Forelimb muscle (tissue), 1 donor: ENCODE measurements around the gene POLR3B. TPM values are rescaled to one million over a fixed set of nuclear protein-coding genes. Genes with fewer than 3 reads are reported as not detected.
"Not testable (repeated sequence)": the region's sequence is repeated elsewhere in the genome, so short reads cannot be mapped to it uniquely, and the experiment has no call there.

Experiments used
- DNase-seq: peaks from one replicate; pipeline ENCODE4 v3.0.0-alpha.2; 2013; ENCODE audit warnings: low read depth
- polyA plus RNA-seq: library from polyadenylated mRNA; unstranded; fragments of 120-200 nt; gene quantifications from one replicate; pipeline ENCODE4 v1.2.1, GENCODE V29; 2013; ENCODE audit not compliant: insufficient read length

POLR3B gene
- polyA plus RNA-seq, 1 donor: 11.4 TPM

DNA sequence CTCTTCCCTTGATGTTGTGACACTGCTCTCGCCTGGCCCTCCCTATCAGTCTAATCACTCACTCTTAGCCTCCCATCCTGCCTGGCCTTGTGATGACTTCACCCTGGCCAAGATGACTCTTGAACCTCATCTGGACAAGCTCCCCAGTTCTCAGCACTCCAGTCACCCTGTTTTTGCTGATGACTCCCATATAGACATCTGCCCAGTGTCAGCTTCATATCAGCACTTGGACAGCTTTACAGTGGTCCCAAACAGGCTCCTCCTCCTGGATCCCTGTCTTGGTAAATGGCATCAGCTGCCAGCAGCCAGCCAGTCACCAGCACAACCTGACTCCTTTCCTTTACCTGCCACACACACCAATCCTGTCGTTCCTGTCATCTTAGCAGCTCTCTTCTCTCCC, 104.2 kb downstream of the POLR3B start:
- no peak for DNase-seq

DNA sequence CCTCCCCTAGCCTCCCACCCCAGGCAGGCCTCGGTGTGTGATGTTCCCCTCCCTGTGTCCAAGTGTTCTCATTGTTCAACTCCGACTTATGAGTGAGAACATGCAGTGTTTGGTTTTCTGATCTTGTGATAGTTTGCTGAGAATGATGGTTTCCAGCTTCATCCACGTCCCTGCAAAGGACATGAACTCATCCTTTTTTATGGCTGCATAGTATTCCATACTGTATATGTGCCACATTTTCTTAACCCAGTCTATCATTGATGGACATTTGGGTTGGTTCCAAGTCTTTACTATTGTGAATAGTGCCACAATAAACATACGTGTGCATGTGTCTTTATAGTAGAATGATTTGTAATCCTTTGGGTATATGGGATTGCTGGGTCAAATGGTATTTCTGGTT, 108.1 kb downstream of the POLR3B start:
- not testable (repeated sequence) for DNase-seq

DNA sequence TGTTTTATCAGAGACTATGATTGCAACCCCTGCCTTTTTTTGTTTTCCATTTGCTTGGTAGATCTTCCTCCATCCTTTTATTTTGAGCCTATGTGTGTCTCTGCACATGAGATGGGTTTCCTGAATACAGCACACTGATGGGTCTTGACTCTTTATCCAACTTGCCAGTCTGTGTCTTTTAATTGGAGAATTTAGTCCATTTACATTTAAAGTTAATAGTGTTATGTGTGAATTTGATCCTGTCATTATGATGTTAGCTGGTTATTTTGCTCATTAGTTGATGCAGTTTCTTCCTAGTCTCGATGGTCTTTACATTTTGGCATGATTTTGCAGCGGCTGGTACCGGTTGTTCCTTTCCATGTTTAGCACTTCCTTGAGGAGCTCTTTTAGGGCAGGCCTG, 118.1 kb downstream of the POLR3B start:
- not testable (repeated sequence) for DNase-seq

DNA sequence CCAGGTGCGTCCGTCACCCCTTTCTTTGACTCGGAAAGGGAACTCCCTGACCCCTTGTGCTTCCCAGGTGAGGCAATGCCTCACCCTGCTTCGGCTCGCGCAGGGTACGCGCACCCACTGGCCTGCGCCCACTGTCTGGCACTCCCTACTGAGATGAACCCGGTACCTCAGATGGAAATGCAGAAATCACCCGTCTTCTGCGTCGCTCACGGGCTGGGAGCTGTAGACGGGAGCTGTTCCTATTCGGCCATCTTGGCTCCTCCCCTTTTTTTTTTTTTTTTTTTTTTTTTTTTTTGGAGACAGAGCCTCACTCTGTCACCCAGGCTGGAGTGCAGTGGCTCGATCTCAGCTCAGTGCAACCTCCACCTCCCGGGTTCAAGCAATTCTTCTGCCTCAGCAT, 120.1 kb downstream of the POLR3B start:
- DNase-seq: not testable (repeated sequence)

DNA sequence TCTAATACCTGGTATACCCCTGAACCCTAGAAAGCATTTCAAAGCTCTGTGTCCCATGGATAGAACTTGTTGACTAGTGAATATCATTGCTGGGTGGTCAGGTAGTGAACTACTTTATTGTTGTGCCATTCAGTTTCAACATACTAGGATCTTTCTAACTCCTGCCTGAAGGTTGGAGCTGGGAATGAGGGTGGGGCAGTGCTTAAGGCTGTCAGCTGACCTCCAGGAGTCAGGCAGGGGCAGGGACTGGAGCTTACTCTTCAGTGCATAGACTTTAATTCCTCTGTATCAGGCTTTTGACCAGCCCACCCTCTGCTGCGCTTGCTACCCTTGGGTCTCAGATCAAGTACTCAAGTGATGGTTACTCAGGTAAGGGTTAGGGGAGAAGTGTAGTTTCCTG, 122.7 kb downstream of the POLR3B start:
- no peak for DNase-seq

DNA sequence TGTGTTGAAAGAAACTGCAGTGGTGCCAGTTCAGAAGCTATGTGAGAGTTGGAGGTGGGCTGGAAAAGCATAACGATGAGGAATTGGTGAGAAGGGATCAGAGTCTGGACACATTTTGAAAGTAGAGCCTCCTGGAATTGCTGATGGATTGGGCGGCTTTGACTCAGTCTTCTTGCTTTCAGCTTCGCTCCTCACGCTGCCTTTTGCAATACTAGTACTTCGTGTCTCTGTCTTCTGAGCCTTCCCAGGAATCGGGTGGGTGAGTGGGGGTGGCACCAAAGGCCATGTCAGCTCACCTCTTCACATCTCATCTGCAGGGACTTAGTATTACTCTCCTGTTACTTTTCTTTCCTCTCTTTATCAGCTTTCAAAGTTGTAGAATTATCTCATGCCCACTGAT, 123.7 kb downstream of the POLR3B start:
- DNase-seq: no peak

DNA sequence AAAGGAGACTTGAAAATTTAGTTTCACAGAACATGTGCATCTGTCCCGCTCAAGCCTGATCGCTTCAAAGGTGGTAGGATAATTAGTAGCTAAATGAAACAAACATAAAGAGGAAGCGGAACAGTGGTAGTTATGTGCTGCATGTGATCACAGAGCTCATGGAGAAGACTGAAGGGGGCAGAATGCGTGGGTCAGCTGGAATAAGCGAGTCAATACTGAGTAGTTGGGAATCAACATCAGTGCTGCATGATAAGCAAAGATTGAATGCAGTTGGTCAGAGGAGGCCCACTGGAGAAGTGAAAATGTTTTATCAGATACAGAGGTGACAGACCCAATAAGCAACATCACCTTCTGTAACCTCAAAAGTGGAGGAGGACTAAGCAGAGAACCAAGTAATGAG, 130.1 kb downstream of the POLR3B start:
- no peak for DNase-seq

DNA sequence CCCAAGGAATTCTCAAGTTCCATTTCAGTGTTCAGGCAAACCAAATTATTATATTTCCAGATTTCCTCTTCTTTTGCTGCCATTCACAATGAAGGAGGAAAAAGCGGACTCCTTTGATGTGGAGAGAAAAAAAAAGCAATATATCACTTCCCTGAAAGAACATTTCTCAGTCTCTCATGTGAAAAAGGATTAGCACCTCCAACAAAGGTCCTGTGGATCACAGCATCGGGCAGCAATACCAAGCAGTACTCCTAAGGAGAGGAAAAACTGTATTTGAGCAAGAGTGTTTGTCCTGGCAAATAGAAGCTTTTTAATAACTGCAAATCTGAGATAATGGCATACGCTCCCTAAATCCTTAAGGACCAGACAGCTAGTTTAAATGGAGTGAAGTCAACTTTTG, 131.3 kb downstream of the POLR3B start:
- no peak for DNase-seq

DNA sequence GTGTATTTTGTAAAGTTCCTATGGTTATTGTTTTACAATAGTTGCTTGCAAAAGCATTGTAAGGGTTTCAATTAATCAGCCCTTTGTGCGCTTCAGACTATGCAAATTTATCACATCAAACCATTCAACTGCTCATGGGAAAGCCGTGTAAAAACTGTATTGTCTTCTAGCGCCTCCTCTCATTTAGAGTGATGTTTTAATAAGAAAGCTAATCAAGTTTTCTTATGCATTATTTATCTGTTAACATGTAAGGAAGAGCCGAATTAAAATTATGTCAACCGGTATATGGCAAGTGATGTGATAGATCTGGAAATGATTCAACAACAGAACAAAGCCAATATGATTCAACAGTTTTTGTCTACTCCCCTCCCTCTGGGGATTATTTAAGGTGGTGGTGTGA, 132.7 kb downstream of the POLR3B start:
- no peak for DNase-seq

DNA sequence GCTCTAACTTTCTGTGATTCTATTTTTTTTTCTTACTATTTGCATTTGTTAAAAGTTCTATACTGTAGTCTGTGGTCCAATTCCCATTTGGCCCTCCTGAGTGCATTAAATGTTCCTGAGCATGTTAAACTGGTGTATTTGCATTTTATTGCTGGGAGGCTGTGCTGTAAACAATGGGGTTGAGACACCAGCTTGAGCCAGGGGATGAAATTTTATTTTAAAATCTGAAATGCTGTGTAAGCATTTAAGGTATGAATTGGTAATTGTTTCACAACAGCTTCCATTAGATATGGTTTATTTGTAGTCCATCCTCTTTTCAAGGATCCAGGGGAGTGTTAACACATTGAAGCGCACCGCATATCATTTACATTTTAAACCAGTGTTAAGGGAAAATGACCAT, 135.3 kb downstream of the POLR3B start:
- DNase-seq: no peak

DNA sequence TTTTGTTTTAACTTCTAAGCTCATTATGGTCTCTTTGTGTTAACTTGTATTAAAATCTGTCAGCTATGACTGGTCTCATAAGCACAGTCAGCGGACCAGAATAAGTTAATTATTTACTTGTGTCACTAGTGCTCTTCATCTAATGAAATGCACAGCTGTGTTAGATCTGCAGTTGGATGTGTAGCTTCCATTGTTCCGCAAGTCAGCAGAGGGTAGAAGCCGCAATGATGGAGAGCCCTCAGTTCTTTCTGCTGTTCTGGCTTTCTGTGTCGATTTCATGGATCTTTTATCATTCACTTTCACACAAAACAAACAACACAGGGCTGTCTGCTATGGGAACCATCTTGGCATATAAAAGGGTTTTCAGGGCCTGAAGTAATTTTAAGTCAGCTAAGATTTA, 136.0 kb downstream of the POLR3B start:
- DNase-seq: peak; percentile 4

DNA sequence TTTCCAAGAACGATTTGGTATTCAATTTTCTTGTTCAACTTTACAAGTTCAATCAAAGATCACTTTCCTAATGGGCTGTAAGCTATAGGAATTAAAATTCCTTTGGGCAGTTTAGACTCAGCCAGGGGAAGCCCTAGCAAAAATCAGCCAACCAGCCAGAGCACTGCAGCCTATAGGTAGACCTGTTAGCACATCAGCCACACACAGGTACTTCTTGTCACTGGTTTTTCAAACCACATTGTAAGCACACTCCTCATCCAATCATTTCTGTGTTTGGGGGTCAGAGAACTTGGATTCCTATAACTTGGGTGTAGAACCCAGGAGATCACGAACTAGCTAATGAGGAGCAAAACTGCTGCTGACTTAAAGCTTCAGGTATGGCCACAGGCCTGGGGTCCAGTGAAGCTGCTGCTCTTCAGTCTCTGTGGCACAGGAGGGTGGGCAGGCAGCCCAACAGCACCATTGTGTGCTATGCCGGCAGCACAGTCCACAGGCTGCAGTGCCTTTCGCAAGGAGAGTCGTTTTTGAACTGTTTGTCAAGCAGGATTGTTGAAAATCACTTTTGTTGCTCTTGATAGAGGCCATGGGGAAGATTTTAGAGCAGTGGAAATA, 137.9 kb downstream of the POLR3B start:
- no peak for DNase-seq

DNA sequence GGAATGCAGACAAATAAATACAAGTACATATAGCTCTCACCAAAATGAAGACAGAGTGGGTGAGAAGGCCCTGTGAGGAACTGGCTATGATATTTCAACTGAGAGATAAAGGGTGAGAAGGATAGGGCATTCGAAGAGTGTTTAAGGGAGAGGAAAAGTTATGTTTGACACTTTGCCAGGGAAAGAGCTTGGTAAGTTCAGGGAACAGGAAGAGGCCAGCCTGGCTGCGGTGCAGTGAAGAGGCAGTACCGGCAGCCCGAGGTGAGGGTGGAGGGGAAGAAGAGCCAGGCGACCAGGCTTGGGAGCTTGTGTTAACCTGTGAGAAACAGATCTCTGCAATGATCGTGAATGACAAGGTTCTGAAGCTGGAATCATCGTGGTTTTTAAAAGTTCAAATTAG, 140.5 kb downstream of the POLR3B start:
- no peak for DNase-seq

DNA sequence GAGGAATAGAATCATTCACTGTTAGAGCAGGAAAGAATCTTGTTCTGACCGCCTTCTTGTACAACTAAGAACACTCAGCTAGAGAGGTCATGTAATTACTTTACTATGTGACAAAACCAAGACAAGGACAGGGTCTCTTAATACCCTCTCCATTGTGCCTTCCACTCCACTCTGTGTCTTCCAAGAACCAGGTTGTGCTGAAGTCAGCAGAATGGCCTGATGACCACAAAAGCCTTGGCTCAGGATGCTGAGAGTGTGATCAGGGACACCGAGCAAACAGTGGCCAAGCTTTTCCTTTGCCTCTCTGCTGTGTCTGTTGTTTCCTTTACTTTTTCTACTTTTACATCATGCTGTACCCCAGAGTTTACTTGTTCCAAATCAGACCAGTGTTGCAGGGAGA, 142.1 kb downstream of the POLR3B start:
- DNase-seq: no peak

DNA sequence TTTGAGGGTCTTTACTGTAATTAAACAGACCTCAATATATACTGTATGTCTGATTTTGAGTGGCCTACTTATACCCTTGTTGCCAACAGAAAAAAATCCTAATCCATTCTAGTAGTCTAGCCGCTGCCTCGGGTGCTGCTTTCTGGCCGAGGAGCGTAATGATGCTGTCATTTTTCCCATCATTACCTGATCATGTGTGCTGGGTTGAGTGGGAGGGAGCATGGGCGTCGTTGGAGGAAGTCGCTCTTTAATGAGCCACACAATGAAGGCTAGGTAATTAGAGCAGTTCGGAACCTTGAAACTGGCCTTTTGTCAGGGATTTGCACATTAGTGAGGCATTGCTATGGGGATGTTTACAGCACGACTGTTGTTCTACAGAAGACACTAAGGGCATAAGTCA, 149.1 kb downstream of the POLR3B start:
- no peak for DNase-seq

DNA sequence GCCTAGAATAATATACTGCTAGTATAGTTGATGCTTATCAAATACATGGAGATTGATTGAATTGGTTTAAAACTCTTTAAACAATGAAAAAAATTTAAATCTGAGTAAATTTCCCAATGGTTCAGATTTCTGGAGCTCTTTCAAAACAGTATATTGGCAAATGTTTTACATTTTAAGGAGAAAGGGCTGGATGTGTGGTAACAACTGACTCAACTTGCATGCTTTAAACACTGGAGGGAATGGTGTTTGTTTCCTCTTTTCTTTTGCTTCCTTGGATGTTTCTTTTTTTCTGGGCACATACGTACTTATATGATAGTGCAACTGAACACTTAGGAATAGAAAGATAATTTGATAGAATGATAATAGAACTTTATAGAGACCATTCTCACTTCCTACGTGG, 151.4 kb downstream of the POLR3B start:
- DNase-seq: no peak

DNA sequence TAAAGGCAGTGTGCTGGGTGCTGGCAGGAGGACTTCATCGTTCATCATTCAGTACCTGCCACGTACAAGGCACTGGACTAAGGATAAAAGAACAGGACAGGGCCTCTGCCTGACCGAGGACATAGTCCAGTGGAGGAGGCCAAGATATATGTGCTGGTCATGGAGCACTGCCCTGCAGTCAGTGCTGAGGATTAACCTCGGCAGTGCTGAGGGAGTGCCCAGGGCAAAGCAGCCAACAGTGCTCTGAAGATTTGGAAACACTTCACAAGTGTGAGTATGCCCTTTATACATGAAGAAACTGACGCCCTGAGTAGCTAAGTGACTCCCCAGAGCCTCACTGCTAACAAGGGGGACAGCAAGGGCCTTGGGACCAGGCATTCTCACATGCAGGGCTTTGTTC, 153.8 kb downstream of the POLR3B start:
- DNase-seq: no peak

DNA sequence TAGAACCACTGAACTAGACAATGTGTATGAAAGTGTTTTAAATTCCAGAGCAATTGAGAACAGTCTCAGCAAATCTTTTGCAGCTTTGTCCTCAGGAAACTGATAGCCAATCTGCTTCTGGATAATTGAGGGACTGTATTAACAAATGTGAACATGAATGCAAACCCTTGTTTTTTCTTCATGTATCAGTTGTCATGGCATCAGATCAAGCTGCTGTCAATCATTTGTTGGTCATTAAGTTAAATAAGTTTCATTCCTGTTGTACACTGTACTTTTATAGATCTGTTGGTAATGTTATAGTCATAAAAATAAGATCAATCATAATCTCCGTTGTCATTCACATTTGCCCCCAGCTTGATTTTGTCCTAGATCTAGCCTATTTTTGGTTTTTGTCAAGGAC, 159.8 kb downstream of the POLR3B start:
- no peak for DNase-seq

DNA sequence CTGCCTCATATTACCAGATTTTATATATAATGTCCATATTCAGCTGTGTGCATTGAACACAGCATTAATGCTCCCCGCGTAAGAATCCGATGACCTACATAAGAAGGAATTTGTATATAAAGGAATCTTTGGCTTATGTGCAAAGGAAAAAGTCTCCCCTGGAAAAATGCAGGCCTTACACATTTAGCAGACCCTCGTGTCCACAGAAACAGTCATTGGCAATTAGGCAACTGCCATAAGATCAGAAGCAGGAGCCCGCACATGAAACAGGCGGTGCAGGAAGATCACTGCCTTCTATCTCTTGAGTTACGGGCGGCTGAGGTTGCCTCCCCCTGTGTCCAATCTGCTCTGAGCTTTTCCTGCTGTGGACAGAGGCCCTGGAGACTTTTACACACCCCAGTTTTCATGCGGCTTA, 162.1 kb downstream of the POLR3B start:
- no peak for DNase-seq

DNA sequence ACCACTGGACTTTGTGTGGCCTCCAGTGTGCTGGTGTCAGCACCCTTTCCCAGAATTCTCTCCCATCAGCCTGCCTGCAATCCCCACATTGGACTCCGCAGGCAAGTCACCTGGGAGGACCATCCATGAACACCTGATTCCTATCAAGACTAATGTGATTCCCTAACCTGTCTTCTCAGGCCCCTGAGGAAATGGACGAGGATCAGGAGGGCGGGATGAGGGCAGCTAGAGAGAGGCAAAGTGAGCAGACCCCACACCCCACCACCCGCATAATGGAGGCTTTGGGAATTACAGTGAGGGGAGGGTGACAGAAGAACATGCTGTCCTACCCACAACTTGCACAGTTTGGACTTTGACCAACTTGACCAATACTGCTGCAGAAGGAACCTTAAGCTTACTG, 164.4 kb downstream of the POLR3B start:
- DNase-seq: no peak

DNA sequence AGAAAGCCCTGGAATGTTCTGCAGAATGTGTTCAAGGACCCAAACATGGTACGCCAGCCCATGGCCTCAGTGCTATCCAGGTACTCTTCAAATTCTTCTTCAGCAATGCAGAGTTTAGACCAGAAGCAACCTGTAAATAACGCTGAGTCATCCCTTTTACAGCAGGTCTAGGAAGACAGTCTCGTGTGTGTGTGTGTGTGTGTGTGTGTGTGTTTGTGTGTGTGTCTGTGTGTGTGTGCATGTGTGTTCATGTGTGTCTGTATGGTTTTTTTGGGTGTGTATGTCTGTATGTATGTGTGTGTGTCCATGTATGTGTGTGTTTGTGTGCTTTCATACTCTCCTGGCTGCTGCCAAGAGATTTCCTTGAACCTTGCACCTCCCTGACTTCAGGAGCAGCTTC, 165.2 kb downstream of the POLR3B start:
- no peak for DNase-seq

DNA sequence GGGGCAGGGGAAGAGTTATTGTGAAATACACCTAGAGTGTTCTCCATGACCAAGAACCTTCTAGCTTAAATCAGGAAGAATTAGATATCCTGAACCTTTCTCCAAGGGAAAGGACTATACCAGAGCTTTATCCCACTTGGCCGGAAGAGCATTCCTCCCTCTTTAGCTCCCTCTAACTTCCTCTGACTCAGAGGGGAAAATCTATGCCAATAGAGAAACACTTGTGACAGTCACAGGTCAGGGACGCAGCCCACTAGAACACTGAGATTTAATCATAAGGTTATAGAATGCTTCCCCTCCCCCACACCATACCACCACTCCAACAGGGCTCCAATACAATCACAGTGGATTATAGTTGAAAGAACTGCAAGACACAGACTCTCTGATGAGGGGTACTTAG, 169.8 kb downstream of the POLR3B start:
- DNase-seq: no peak

DNA sequence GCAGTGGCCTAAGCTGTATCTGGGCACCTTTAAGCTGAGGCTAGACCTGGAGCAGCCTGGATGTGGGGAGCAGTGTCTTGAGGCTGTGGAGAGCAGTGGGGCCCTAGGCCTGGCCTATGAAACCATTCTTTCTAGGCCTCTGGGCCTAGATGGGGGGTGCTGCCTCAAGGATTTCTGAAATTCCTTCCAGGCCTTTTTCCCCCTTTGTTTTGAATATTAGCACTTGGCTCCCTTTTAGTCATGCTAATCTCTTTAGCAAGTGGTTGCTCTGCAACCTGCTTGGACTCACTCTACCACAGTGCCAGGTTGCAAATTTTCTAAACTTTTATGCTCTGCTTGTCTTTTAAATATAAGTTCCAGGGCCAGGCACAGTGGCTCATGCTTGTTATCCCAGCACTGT, 183.7 kb downstream of the POLR3B start:
- DNase-seq: no peak

DNA sequence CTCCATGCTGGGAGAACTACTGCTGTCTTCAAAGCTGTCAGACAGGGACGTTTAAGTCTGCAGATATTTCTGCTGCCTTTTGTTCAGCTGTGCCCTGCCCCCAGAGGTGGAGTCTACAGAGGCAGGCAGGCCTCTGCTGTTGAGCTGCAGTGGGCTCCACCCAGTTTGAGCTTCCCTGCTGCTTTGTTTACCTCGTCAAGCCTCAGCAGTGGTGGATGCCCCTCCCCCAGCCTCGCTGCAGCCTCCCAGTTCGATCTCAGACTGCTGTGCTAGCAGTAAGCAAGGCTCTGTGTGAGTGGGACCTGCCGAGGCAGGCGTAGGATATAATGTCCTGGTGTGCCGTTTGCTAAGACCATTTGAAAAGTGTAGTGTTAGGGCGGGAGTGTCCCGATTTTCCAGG, 193.9 kb downstream of the POLR3B start:
- no peak for DNase-seq

DNA sequence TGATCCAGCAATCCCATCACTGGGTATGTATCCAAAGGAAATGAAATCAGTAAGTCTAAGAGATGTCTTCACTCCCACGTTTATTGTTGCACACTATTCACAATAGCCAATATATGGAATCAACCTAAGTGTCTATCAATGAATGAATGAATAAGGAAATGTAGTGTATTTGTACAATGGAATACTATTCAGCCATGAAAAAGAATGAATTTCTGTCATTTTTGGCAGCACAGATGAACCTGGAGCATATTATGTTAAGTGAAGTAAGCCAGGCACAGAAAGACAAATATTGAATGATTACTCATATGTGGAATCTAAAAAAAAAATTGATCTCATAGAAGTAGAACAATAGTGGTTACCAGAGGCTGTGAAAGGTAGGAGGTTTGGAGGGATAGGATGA, 194.7 kb downstream of the POLR3B start:
- DNase-seq: no peak
